IMR-90 (cell line): ENCODE results near the gene EPB41L2. TPM values are rescaled to one million over a fixed set of nuclear protein-coding genes. Genes with fewer than 3 reads are reported as not detected.

Experiments
- ATAC-seq: fragments of 200-7000 bp; cut with Tn5 transposase; 2 replicates; pipeline ENCODE4 v1.9.1; 2020; ENCODE audit warnings: low read depth, mild to moderate bottlenecking, moderate library complexity
- BruUV-seq: library from RNA; stranded (reverse); fragments of 400-500 nt; replicated peaks from 2 replicates; lab custom pipeline; 2021; lab: Mats Ljungman, UMichigan
- CTCF ChIA-PET: fragments of 300-600 bp; formaldehyde crosslinking; extraction: SDS; loops from one replicate; lab custom pipeline; 2021; ENCODE audit warnings: antibody characterized with exemption; lab: Yijun Ruan, JAX
- POLR2A ChIA-PET: fragments of 300-600 bp; sonication (Branson Sonifier 250); formaldehyde crosslinking; loops from one replicate; lab custom pipeline; 2022; ENCODE audit warnings: antibody characterized with exemption; ENCODE audit not compliant: unreplicated experiment; lab: Charles Lee
- DNase-seq: peaks from one replicate; pipeline ENCODE4 v3.0.0; 2013
- H2AFZ ChIP-seq: replicated peaks from 2 replicates; pipeline ENCODE3; 2013; ENCODE audit warnings: low read length, mild to moderate bottlenecking; ENCODE audit not compliant: poor library complexity
- H2AK5ac ChIP-seq: 2 replicates; pipeline ENCODE4 v1.6.1; 2013; ENCODE audit warnings: low read depth, low read length, inconsistent platforms
- H2AK9ac ChIP-seq: replicated peaks from 2 replicates; pipeline ENCODE3; 2013; ENCODE audit warnings: mild to moderate bottlenecking, low read depth, low read length, moderate library complexity; ENCODE audit not compliant: poor library complexity
- H2BK120ac ChIP-seq: 2 replicates; pipeline ENCODE4 v1.6.1; 2013; ENCODE audit warnings: low read depth, low read length, inconsistent platforms
- H2BK15ac ChIP-seq: 3 replicates; pipeline ENCODE4 v1.6.1; 2013; ENCODE audit warnings: low read depth, low read length, inconsistent platforms
- H2BK20ac ChIP-seq: 2 replicates; pipeline ENCODE4 v1.6.1; 2013; ENCODE audit warnings: low read depth, mild to moderate bottlenecking, inconsistent platforms, low read length, moderate library complexity
- H2BK5ac ChIP-seq: 2 replicates; pipeline ENCODE4 v1.6.1; 2013; ENCODE audit warnings: mild to moderate bottlenecking, low read depth, low read length, inconsistent platforms; ENCODE audit not compliant: poor library complexity, severe bottlenecking
- H3K14ac ChIP-seq: replicated peaks from 2 replicates; pipeline ENCODE4 v1.6.1; 2013; ENCODE audit warnings: low read depth, low read length, inconsistent platforms
- H3K18ac ChIP-seq: 2 replicates; pipeline ENCODE4 v1.6.1; 2013; ENCODE audit warnings: low read depth, low read length, control low read depth
- H3K23ac ChIP-seq: 2 replicates; pipeline ENCODE4 v1.6.1; 2013; ENCODE audit warnings: low read depth, low read length, inconsistent platforms
- H3K27ac ChIP-seq: 2 replicates; pipeline ENCODE4 v1.5.1; 2013; ENCODE audit warnings: mild to moderate bottlenecking, control low read depth, low read length; ENCODE audit not compliant: insufficient read depth
- H3K27me3 ChIP-seq: 2 replicates; pipeline ENCODE4 v1.6.1; 2013; ENCODE audit warnings: low read length; ENCODE audit not compliant: control insufficient read depth, insufficient read depth
- H3K36me3 ChIP-seq: 2 replicates; pipeline ENCODE4 v1.6.1; 2013; ENCODE audit warnings: low read length, mixed read lengths; ENCODE audit not compliant: control insufficient read depth, insufficient read depth
- H3K4ac ChIP-seq: 2 replicates; pipeline ENCODE4 v1.6.1; 2013; ENCODE audit warnings: low read depth, low read length, inconsistent platforms
- H3K4me1 ChIP-seq: 2 replicates; pipeline ENCODE4 v1.6.1; 2013; ENCODE audit warnings: low read length, mixed read lengths; ENCODE audit not compliant: control insufficient read depth, insufficient read depth
- H3K4me2 ChIP-seq: 2 replicates; pipeline ENCODE4 v1.6.1; 2013; ENCODE audit warnings: low read depth, mild to moderate bottlenecking, control low read depth, low read length, moderate library complexity
- H3K4me3 ChIP-seq: 2 replicates; pipeline ENCODE4 v1.5.1; 2013; ENCODE audit warnings: low read depth, mild to moderate bottlenecking, control low read depth, low read length, moderate library complexity; ENCODE audit not compliant: insufficient read depth
- H3K56ac ChIP-seq: 2 replicates; pipeline ENCODE4 v1.6.1; 2013; ENCODE audit warnings: low read length, inconsistent platforms; ENCODE audit not compliant: insufficient read depth; ENCODE audit errors: extremely low read depth
- H3K79me1 ChIP-seq, 2 experiments: 2 replicates each; pipeline ENCODE4 v1.6.1; 2013; ENCODE audit warnings: low read length in 2 of 2, inconsistent platforms in 1 of 2, low read depth in 1 of 2
- H3K9ac ChIP-seq: 2 replicates; pipeline ENCODE4 v1.6.1; 2013; ENCODE audit warnings: low read depth, low read length, control low read depth
- H3K9me1 ChIP-seq: 2 replicates; pipeline ENCODE4 v1.6.1; 2013; ENCODE audit warnings: low read length, inconsistent platforms; ENCODE audit not compliant: insufficient read depth
- H3K9me3 ChIP-seq: 2 replicates; pipeline ENCODE4 v1.6.1; 2013; ENCODE audit warnings: low read length; ENCODE audit not compliant: control insufficient read depth, insufficient read depth
- H4K20me1 ChIP-seq: 2 replicates; pipeline ENCODE4 v1.6.1; 2013; ENCODE audit warnings: low read length, inconsistent platforms; ENCODE audit not compliant: insufficient read depth
- H4K5ac ChIP-seq: 2 replicates; pipeline ENCODE4 v1.6.1; 2013; ENCODE audit warnings: mild to moderate bottlenecking, low read depth, low read length, control low read depth
- H4K8ac ChIP-seq, 2 experiments: 2 replicates each; pipeline ENCODE4 v1.6.1; 2013; ENCODE audit warnings: low read depth in 2 of 2, low read length in 2 of 2, control low read depth in 1 of 2, inconsistent platforms in 1 of 2
- H4K91ac ChIP-seq: 2 replicates; pipeline ENCODE4 v1.6.1; 2013; ENCODE audit warnings: low read depth, low read length, inconsistent platforms; ENCODE audit not compliant: insufficient read depth
- FOS ChIP-seq: fragments of 150-350 bp; IDR thresholded peaks from 2 replicates; pipeline ENCODE4 v1.6.1; 2016; ENCODE audit warnings: low read depth, low read length
- MAZ ChIP-seq: IDR thresholded peaks from 2 replicates; pipeline ENCODE4 v1.6.1; 2012; ENCODE audit warnings: low read depth, mild to moderate bottlenecking, low read length, improper control_type of control experiment, moderate library complexity, borderline replicate concordance
- RCOR1 ChIP-seq: IDR thresholded peaks from 2 replicates; pipeline ENCODE4 v1.6.1; 2012; ENCODE audit warnings: mild to moderate bottlenecking, low read length, improper control_type of control experiment; ENCODE audit not compliant: insufficient replicate concordance
- WGBS, 2 experiments: methylation state at CpG; one replicate each; pipeline versions ENCODE4 v1.1.5 to v1.1.7; 2013; ENCODE audit warnings: missing lambda C conversion rate in 2 of 2; ENCODE audit not compliant: insufficient read length in 1 of 2; ENCODE audit errors: extremely low coverage in 2 of 2; 5-methylcytosine and 5-hydroxymethylcytosine counted together
- dilution Hi-C: fragments of 300-500 bp; cut with HindIII; formaldehyde crosslinking; loops from one replicate; pipeline ENCODE4 v1.14.3; 2018; ENCODE audit warnings: low sequenced_read_pairs; ENCODE audit not compliant: unreplicated experiment
- in situ Hi-C: fragments of 300-500 bp; cut with MboI; formaldehyde crosslinking; loops from 3 replicates; pipeline ENCODE4 v1.14.3; 2019; ENCODE audit warnings: low sequenced_read_pairs, inconsistent platforms, mixed read lengths
- intact Hi-C: fragments of 100-400 bp; cut with micrococcal nuclease; formaldehyde crosslinking; loops from 2 replicates; pipeline ENCODE4 v1.10.0; 2022
- polyA plus RNA-seq, 3 experiments: library from polyadenylated mRNA; depleted of rRNA; stranded (reverse); fragments of >200 nt; gene quantifications; 2 replicates each; pipeline ENCODE4 v1.2.3, GENCODE V29; 2012; ENCODE audit warnings: low replicate concordance in 1 of 3
- total RNA-seq: library from RNA; depleted of rRNA; stranded (reverse); fragments of >200 nt; gene quantifications from 2 replicates; pipeline ENCODE4 v1.2.3, GENCODE V29; 2012
- TF ChIP-seq, protein P1 (sequence below): fragments of 150-350 bp; IDR thresholded peaks from 2 replicates; pipeline ENCODE4 v1.6.1; 2016; ENCODE audit warnings: low read depth, mild to moderate bottlenecking, low read length, moderate library complexity, borderline replicate concordance
- TF ChIP-seq, protein P2 (sequence below): fragments of 150-350 bp; IDR thresholded peaks from 2 replicates; pipeline ENCODE4 v1.6.1; 2017; ENCODE audit warnings: mild to moderate bottlenecking, antibody characterized with exemption, low read length, low read depth

EPB41L2 gene
- total and polyA plus RNA-seq, 2 of the 4 experiments (the other 2 are of a cell fraction) = 85.7 to 99.8 TPM

DNA sequence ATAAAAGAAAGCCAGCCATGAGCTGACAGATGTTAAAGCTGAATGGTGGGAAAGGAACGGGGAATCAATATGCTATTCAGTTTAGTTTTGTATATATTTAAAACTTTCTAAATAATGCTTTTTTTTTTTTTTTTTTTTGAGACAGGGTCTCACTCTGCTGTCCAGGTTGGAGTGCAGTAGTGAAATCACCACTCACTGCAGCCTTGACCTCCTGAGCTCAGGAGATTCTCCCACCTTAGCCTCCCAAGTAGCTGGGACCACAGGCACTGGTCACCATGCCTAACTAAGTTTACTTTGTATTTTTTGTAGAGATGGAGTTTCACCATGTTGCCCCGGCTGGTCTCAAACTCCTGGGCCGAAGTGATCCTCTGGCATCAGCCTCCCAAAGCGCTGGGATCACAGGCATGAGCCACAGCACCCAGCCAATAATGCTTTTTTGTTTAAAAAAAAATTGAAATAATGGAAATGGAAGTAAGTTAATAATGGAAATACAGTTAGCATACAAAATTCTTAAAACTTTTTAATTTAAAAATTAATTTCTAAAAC is 19.1 kb downstream of the EPB41L2 start:
- Histone ChIP-seq H3K27ac (no peak overlapping the region), H3K4ac (no peak overlapping the region), H3K4me1 (peaks cover 12% of the 10 kb centered on the region), H3K79me1 (peaks cover 19 to 52% of the 10 kb centered on the region in 2 experiments), H3K9me1 (peaks cover 4% of the 10 kb centered on the region; the same call in 1 of the 2 replicates), H3K4me3 (no peak overlapping the region), H3K27me3 (no peaks in the 10 kb centered on the region), H2AK9ac (no peak overlapping the region), H4K8ac (peak overlapping the region in 1 of 2 experiments; percentile 10; a peak in 1 of 4 replicates), H4K91ac (no peak overlapping the region), H2AFZ (no peak overlapping the region), H2BK15ac (no peak overlapping the region), H2AK5ac (no peak overlapping the region), H3K18ac (no peak overlapping the region), H3K14ac (no peak overlapping the region), H3K23ac (no peak overlapping the region), H4K5ac (no peak overlapping the region), H2BK5ac (no peak overlapping the region), H3K36me3 (no peaks in the 10 kb centered on the region), H3K4me2 (no peak overlapping the region), H3K9ac (no peak overlapping the region), H3K9me3 (no peaks in the 10 kb centered on the region), H2BK120ac (no peak overlapping the region), H2BK20ac (no peak overlapping the region), H4K20me1 (peaks cover 12% of the 10 kb centered on the region; the same call in 1 of the 2 replicates), H3K56ac (no peak overlapping the region)
- in situ Hi-C loops (no loop called here), dilution Hi-C loops (no loop called here), intact Hi-C loops (no loop called here)
- ChIA-PET CTCF (no interaction called here), POLR2A (no interaction called here)
- no CpG with 5 or more reads among the region's 4 CpGs for WGBS, 2 experiments
- TF ChIP-seq, protein P1, sequence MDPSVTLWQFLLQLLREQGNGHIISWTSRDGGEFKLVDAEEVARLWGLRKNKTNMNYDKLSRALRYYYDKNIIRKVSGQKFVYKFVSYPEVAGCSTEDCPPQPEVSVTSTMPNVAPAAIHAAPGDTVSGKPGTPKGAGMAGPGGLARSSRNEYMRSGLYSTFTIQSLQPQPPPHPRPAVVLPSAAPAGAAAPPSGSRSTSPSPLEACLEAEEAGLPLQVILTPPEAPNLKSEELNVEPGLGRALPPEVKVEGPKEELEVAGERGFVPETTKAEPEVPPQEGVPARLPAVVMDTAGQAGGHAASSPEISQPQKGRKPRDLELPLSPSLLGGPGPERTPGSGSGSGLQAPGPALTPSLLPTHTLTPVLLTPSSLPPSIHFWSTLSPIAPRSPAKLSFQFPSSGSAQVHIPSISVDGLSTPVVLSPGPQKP = no peak
- no peak for TF ChIP-seq FOS
- TF ChIP-seq MAZ = no peak
- TF ChIP-seq RCOR1 = no peak
- TF ChIP-seq, protein P2, sequence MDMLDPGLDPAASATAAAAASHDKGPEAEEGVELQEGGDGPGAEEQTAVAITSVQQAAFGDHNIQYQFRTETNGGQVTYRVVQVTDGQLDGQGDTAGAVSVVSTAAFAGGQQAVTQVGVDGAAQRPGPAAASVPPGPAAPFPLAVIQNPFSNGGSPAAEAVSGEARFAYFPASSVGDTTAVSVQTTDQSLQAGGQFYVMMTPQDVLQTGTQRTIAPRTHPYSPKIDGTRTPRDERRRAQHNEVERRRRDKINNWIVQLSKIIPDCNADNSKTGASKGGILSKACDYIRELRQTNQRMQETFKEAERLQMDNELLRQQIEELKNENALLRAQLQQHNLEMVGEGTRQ = no peak
- BruUV-seq = no TSS peak
- no peak for DNase-seq
- no peak for ATAC-seq
